Type B pancreatic cell (in vitro differentiated cells): ENCODE measurements around the gene DMBX1. TPM values are rescaled to one million over a fixed set of nuclear protein-coding genes. Genes with fewer than 3 reads are reported as not detected.

ENCODE experiments used
- DNase-seq: peaks from one replicate; pipeline ENCODE4 v3.0.0; 2021; ENCODE audit warnings: mixed read lengths; ENCODE audit not compliant: unreplicated experiment; ENCODE audit errors: extremely low spot score
- H3K27ac Mint-ChIP-seq: 2 replicates; pipeline ENCODE4 v1.8.0; 2021; ENCODE audit warnings: mild to moderate bottlenecking, mixed read lengths
- H3K27me3 Mint-ChIP-seq: 2 replicates; pipeline ENCODE4 v1.8.0; 2021; ENCODE audit warnings: mixed read lengths
- H3K36me3 Mint-ChIP-seq: 2 replicates; pipeline ENCODE4 v1.8.0; 2021; ENCODE audit warnings: mixed read lengths
- H3K4me1 Mint-ChIP-seq: one replicate; pipeline ENCODE4 v1.8.0; 2021; ENCODE audit warnings: mixed read lengths; ENCODE audit not compliant: unreplicated experiment
- H3K4me3 Mint-ChIP-seq: 2 replicates; pipeline ENCODE4 v1.8.0; 2021; ENCODE audit warnings: mild to moderate bottlenecking, mixed read lengths
- H3K9me3 Mint-ChIP-seq: 2 replicates; pipeline ENCODE4 v1.8.0; 2021; ENCODE audit warnings: mixed read lengths
- total RNA-seq: library from RNA; stranded (reverse); gene quantifications from 2 replicates; pipeline ENCODE4 v1.2.1, GENCODE V29; 2021; ENCODE audit warnings: low replicate concordance
- TF ChIP-seq, protein P1 (sequence below): fragments of 200-600 bp; sonication (generic); conservative IDR thresholded peaks from 2 replicates; pipeline ENCODE4 v1.5.0; 2021; ENCODE audit warnings: antibody characterized with exemption, mild to moderate bottlenecking

Gene DMBX1
- total RNA-seq, 1 donor from 2014 or later, result 0.10 TPM

DNA sequence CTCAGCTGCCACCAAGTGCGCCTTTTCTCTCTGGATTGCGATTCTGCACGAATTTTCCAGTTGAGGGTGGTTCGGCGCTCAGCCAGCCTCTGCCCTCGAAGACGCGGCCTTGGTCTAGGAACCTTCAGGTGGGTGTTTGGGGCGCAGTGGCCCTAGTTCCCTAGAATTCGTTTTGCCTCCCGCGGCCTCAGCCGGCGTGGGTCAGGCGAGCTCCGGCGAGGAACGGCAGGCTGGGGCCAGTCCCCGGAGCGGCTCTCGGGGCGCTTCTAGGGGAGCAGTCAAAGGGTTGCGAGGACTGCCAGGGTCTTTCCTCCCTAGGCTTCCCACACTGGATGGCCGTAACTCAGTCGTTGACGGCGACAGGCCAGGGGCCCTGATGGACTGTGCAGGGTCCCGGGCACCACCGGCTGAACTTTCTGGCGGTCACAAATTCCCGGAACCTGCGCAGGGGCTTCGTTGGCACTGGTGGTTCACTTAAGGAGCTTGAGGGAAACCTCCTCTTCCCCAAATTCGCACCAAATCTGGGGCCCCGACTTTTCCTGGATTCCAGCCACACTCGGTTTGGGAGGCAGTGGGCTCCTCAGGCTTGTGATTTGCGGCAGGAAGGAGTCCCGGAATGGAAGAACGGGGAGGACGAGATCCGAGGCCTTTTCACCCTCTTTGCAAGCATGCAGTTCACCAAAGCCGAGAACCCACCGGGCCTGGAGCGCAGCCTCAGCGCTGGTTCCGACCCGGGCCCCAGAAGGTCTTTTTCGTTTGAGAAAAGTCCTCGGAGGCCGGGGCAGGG lies 1.2 kb downstream of the DMBX1 start:
- Mint-ChIP-seq H3K9me3 (no peaks in the 10 kb centered on the region), H3K27me3 (peaks cover 99% of the 10 kb centered on the region), H3K4me1 (peaks cover 19% of the 10 kb centered on the region), H3K4me3 (peak overlapping the region; percentile 47), H3K27ac (no peak overlapping the region), H3K36me3 (peaks cover 4% of the 10 kb centered on the region)
- DNase-seq, result no peak
- TF ChIP-seq, protein P1, sequence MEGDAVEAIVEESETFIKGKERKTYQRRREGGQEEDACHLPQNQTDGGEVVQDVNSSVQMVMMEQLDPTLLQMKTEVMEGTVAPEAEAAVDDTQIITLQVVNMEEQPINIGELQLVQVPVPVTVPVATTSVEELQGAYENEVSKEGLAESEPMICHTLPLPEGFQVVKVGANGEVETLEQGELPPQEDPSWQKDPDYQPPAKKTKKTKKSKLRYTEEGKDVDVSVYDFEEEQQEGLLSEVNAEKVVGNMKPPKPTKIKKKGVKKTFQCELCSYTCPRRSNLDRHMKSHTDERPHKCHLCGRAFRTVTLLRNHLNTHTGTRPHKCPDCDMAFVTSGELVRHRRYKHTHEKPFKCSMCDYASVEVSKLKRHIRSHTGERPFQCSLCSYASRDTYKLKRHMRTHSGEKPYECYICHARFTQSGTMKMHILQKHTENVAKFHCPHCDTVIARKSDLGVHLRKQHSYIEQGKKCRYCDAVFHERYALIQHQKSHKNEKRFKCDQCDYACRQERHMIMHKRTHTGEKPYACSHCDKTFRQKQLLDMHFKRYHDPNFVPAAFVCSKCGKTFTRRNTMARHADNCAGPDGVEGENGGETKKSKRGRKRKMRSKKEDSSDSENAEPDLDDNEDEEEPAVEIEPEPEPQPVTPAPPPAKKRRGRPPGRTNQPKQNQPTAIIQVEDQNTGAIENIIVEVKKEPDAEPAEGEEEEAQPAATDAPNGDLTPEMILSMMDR, result no peak

- H3K9me3 Mint-ChIP-seq, result no peaks in the 10 kb centered on the region
- peak overlapping the region; percentile 35 for H3K4me3 Mint-ChIP-seq
Observed at GRCh38 chr1:46491443-46492268, 2.0 kb downstream of the DMBX1 start.

DNA sequence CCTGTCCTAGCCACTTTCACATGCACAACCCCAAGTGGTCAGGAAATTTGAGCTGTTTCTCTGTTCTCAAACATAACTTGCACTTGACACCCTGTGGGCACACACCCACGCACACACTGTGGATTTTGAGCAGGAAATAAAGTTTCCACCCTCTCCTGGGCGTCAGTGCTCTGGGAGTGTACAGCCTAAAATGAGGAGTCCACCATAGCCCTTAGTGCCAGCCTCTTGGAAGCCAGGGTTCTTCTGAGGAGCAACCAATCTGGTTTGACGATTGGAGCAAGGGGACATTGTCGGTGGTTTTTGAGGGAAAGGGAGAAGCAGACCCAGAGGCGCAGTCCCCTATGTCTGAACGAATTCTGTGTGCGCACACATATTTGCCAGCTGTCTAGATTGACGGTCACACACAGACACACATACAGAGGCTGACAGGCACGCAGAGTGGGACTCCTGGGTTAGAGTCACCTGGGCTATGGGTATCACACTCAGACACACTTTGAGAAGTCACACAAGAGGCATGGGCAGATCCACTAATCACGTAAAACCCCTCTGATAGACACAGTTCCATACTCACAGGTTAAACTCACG lies 2.7 kb downstream of the DMBX1 start:
- Mint-ChIP-seq H3K4me1 (peaks cover 15% of the 10 kb centered on the region), H3K36me3 (no peaks in the 10 kb centered on the region), H3K9me3 (no peaks in the 10 kb centered on the region), H3K27ac (no peak overlapping the region), H3K4me3 (no peak overlapping the region), H3K27me3 (peaks cover 99% of the 10 kb centered on the region)
- DNase-seq, result no peak
- TF ChIP-seq, protein P1, result no peak

More at GRCh38 chr1:46491443-46492268, 2.0 kb downstream of the DMBX1 start:
- H3K4me1 Mint-ChIP-seq, result peaks cover 15% of the 10 kb centered on the region
- no peaks in the 10 kb centered on the region for H3K36me3 Mint-ChIP-seq
- DNase-seq, result no peak
- H3K27me3 Mint-ChIP-seq, result peaks cover 99% of the 10 kb centered on the region
- TF ChIP-seq, protein P1, result no peak
- no peak overlapping the region for H3K27ac Mint-ChIP-seq

DNA sequence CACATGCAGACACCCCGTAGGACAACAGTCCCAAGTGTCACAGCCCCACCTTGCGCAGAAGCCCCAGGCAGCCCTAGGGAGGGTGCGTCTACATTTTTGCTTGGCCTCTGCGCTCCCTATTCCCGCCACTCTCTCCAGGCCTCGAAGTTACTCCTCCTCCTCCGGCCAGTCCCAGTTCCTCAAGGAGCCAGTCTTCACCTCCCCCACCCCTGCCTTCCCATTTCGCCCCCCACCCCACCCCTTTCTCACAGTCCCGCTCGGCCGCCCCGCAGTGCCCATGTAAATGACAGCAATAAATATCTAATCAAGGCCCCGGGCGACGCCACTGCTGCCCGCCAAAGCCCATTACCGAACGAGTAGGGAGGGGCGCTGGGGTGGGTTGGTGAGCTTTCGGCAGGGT lies 3.2 kb downstream of the DMBX1 start:
- Mint-ChIP-seq H3K27me3 (peaks cover 99% of the 10 kb centered on the region), H3K9me3 (no peaks in the 10 kb centered on the region), H3K27ac (no peak overlapping the region), H3K4me1 (peaks cover 15% of the 10 kb centered on the region), H3K4me3 (no peak overlapping the region), H3K36me3 (no peaks in the 10 kb centered on the region)
- TF ChIP-seq, protein P1, result no peak
- DNase-seq, result no peak

GRCh38 chr1:46493316-46494032 lies 3.8 kb downstream of the DMBX1 start:
- TF ChIP-seq, protein P1, result no peak
- no peaks in the 10 kb centered on the region for H3K36me3 Mint-ChIP-seq

More at GRCh38 chr1:46493316-46494032, 3.8 kb downstream of the DMBX1 start:
- Mint-ChIP-seq H3K4me3 (peak overlapping the region; percentile 20), H3K4me1 (peaks cover 15% of the 10 kb centered on the region), H3K27ac (no peak overlapping the region), H3K27me3 (peaks cover 99% of the 10 kb centered on the region), H3K9me3 (no peaks in the 10 kb centered on the region)
- DNase-seq, result no peak
